ENCODE data around the gene GKAP1. TPM values are rescaled to one million over a fixed set of nuclear protein-coding genes. Genes with fewer than 3 reads are reported as not detected.

The GKAP1 gene
- total RNA-seq, 1 donor from 2014 or later: 8.4 TPM

- Histone ChIP-seq H3K27me3 (ENCODE audit: control insufficient read depth in 3 of 3, insufficient read depth in 3 of 3, low read length in 3 of 3) (no peaks in the 10 kb centered on the region), H3K4me3 (ENCODE audit: low read length in 3 of 3) (no peak overlapping the region), H3K27ac (ENCODE audit: low read depth, low read length) (no peak overlapping the region), H3K36me3 (ENCODE audit: control insufficient read depth in 3 of 3, insufficient read depth in 3 of 3, low read length in 3 of 3) (peaks cover 9 to 21% (median 19%) of the 10 kb centered on the region in 3 donors), H3K4me1 (ENCODE audit: control insufficient read depth in 3 of 3, insufficient read depth in 3 of 3, low read length in 3 of 3) (peaks cover 0 to 4% (median 0%) of the 10 kb centered on the region in 3 donors), H3K9ac (ENCODE audit: low read depth in 1 of 3, low read length in 3 of 3) (no peak overlapping the region), H3K9me3 (ENCODE audit: control insufficient read depth in 3 of 3, low read length in 3 of 3) (no peaks in the 10 kb centered on the region)
Measured at GRCh38 chr9:83800236-83801033, 17.1 kb downstream of the GKAP1 start.

- H3K36me3 ChIP-seq (ENCODE audit: control insufficient read depth in 3 of 3, insufficient read depth in 3 of 3, low read length in 3 of 3): peaks cover 9 to 23% (median 20%) of the 10 kb centered on the region in 3 donors
- H3K9ac ChIP-seq (ENCODE audit: low read depth in 1 of 3, low read length in 3 of 3): no peak overlapping the region
- H3K27me3 ChIP-seq (ENCODE audit: control insufficient read depth in 3 of 3, insufficient read depth in 3 of 3, low read length in 3 of 3): no peaks in the 10 kb centered on the region
- H3K4me1 ChIP-seq (ENCODE audit: control insufficient read depth in 3 of 3, insufficient read depth in 3 of 3, low read length in 3 of 3): no peaks in the 10 kb centered on the region
- H3K27ac ChIP-seq (ENCODE audit: low read depth, low read length): no peak overlapping the region
- H3K9me3 ChIP-seq (ENCODE audit: control insufficient read depth in 3 of 3, low read length in 3 of 3): no peaks in the 10 kb centered on the region
- H3K4me3 ChIP-seq (ENCODE audit: low read length in 3 of 3): no peak overlapping the region
Measured at GRCh38 chr9:83794051-83794450, 23.5 kb downstream of the GKAP1 start.

GRCh38 chr9:83792746-83793145, 24.8 kb downstream of the GKAP1 start:
- no peak overlapping the region for H3K9ac ChIP-seq (ENCODE audit: low read depth in 1 of 3, low read length in 3 of 3)
- no peak overlapping the region for H3K4me3 ChIP-seq (ENCODE audit: low read length in 3 of 3)
- H3K27ac ChIP-seq (ENCODE audit: low read depth, low read length): no peak overlapping the region
- H3K36me3 ChIP-seq (ENCODE audit: control insufficient read depth in 3 of 3, insufficient read depth in 3 of 3, low read length in 3 of 3): peaks cover 5 to 13% (median 11%) of the 10 kb centered on the region in 3 donors
- no peaks in the 10 kb centered on the region for H3K9me3 ChIP-seq (ENCODE audit: control insufficient read depth in 3 of 3, low read length in 3 of 3)
- H3K4me1 ChIP-seq (ENCODE audit: control insufficient read depth in 3 of 3, insufficient read depth in 3 of 3, low read length in 3 of 3): no peaks in the 10 kb centered on the region
- H3K27me3 ChIP-seq (ENCODE audit: control insufficient read depth in 3 of 3, insufficient read depth in 3 of 3, low read length in 3 of 3): no peaks in the 10 kb centered on the region

GRCh38 chr9:83778164-83778563, 39.4 kb downstream of the GKAP1 start:
- Histone ChIP-seq H3K4me3 (ENCODE audit: low read length in 3 of 3) (no peak overlapping the region), H3K9ac (ENCODE audit: low read depth in 1 of 3, low read length in 3 of 3) (no peak overlapping the region), H3K9me3 (ENCODE audit: control insufficient read depth in 3 of 3, low read length in 3 of 3) (no peaks in the 10 kb centered on the region), H3K4me1 (ENCODE audit: control insufficient read depth in 3 of 3, insufficient read depth in 3 of 3, low read length in 3 of 3) (no peaks in the 10 kb centered on the region), H3K36me3 (ENCODE audit: control insufficient read depth in 3 of 3, insufficient read depth in 3 of 3, low read length in 3 of 3) (peaks cover 0 to 9% (median 7%) of the 10 kb centered on the region in 3 donors), H3K27me3 (ENCODE audit: control insufficient read depth in 3 of 3, insufficient read depth in 3 of 3, low read length in 3 of 3) (no peaks in the 10 kb centered on the region), H3K27ac (ENCODE audit: low read depth, low read length) (no peak overlapping the region)

- Histone ChIP-seq H3K36me3 (ENCODE audit: control insufficient read depth in 3 of 3, insufficient read depth in 3 of 3, low read length in 3 of 3) (peaks cover 0 to 6% (median 2%) of the 10 kb centered on the region in 3 donors), H3K4me1 (ENCODE audit: control insufficient read depth in 3 of 3, insufficient read depth in 3 of 3, low read length in 3 of 3) (no peaks in the 10 kb centered on the region), H3K9me3 (ENCODE audit: control insufficient read depth in 3 of 3, low read length in 3 of 3) (no peaks in the 10 kb centered on the region), H3K4me3 (ENCODE audit: low read length in 3 of 3) (no peak overlapping the region), H3K27me3 (ENCODE audit: control insufficient read depth in 3 of 3, insufficient read depth in 3 of 3, low read length in 3 of 3) (no peaks in the 10 kb centered on the region), H3K9ac (ENCODE audit: low read depth in 1 of 3, low read length in 3 of 3) (no peak overlapping the region), H3K27ac (ENCODE audit: low read depth, low read length) (no peak overlapping the region)
Measured at GRCh38 chr9:83775932-83776331, 41.6 kb downstream of the GKAP1 start.

- no peaks in the 10 kb centered on the region for H3K27me3 ChIP-seq (ENCODE audit: control insufficient read depth in 3 of 3, insufficient read depth in 3 of 3, low read length in 3 of 3)
- peaks cover 0 to 2% (median 2%) of the 10 kb centered on the region in 3 donors for H3K36me3 ChIP-seq (ENCODE audit: control insufficient read depth in 3 of 3, insufficient read depth in 3 of 3, low read length in 3 of 3)
- no peaks in the 10 kb centered on the region for H3K9me3 ChIP-seq (ENCODE audit: control insufficient read depth in 3 of 3, low read length in 3 of 3)
- H3K9ac ChIP-seq (ENCODE audit: low read depth in 1 of 3, low read length in 3 of 3): no peak overlapping the region
- H3K4me1 ChIP-seq (ENCODE audit: control insufficient read depth in 3 of 3, insufficient read depth in 3 of 3, low read length in 3 of 3): no peaks in the 10 kb centered on the region
- no peak overlapping the region for H3K4me3 ChIP-seq (ENCODE audit: low read length in 3 of 3)
- H3K27ac ChIP-seq (ENCODE audit: low read depth, low read length): no peak overlapping the region
Measured at GRCh38 chr9:83772860-83773259, 44.7 kb downstream of the GKAP1 start.

- Histone ChIP-seq H3K9ac (ENCODE audit: low read depth in 1 of 3, low read length in 3 of 3) (no peak overlapping the region), H3K4me1 (ENCODE audit: control insufficient read depth in 3 of 3, insufficient read depth in 3 of 3, low read length in 3 of 3) (no peaks in the 10 kb centered on the region), H3K36me3 (ENCODE audit: control insufficient read depth in 3 of 3, insufficient read depth in 3 of 3, low read length in 3 of 3) (peaks cover 0 to 2% (median 0%) of the 10 kb centered on the region in 3 donors), H3K27me3 (ENCODE audit: control insufficient read depth in 3 of 3, insufficient read depth in 3 of 3, low read length in 3 of 3) (no peaks in the 10 kb centered on the region), H3K27ac (ENCODE audit: low read depth, low read length) (no peak overlapping the region), H3K9me3 (ENCODE audit: control insufficient read depth in 3 of 3, low read length in 3 of 3) (no peaks in the 10 kb centered on the region), H3K4me3 (ENCODE audit: low read length in 3 of 3) (no peak overlapping the region)
Measured at GRCh38 chr9:83765376-83765775, 52.2 kb downstream of the GKAP1 start.

GRCh38 chr9:83754383-83754977, 63.1 kb downstream of the GKAP1 start:
- Histone ChIP-seq H3K36me3 (ENCODE audit: control insufficient read depth in 3 of 3, insufficient read depth in 3 of 3, low read length in 3 of 3) (peaks cover 3 to 8% (median 5%) of the 10 kb centered on the region in 3 donors), H3K27me3 (ENCODE audit: control insufficient read depth in 3 of 3, insufficient read depth in 3 of 3, low read length in 3 of 3) (no peaks in the 10 kb centered on the region), H3K9me3 (ENCODE audit: control insufficient read depth in 3 of 3, low read length in 3 of 3) (no peaks in the 10 kb centered on the region), H3K4me1 (ENCODE audit: control insufficient read depth in 3 of 3, insufficient read depth in 3 of 3, low read length in 3 of 3) (no peaks in the 10 kb centered on the region), H3K9ac (ENCODE audit: low read depth in 1 of 3, low read length in 3 of 3) (no peak overlapping the region), H3K27ac (ENCODE audit: low read depth, low read length) (no peak overlapping the region), H3K4me3 (ENCODE audit: low read length in 3 of 3) (no peak overlapping the region)

GRCh38 chr9:83749706-83750105, 67.9 kb downstream of the GKAP1 start:
- Histone ChIP-seq H3K4me1 (ENCODE audit: control insufficient read depth in 3 of 3, insufficient read depth in 3 of 3, low read length in 3 of 3) (no peaks in the 10 kb centered on the region), H3K36me3 (ENCODE audit: control insufficient read depth in 3 of 3, insufficient read depth in 3 of 3, low read length in 3 of 3) (peaks cover 3 to 10% (median 5%) of the 10 kb centered on the region in 3 donors)

GRCh38 chr9:83744206-83744605, 73.4 kb downstream of the GKAP1 start:
- Histone ChIP-seq H3K36me3 (ENCODE audit: control insufficient read depth in 3 of 3, insufficient read depth in 3 of 3, low read length in 3 of 3) (peaks cover 0 to 13% (median 5%) of the 10 kb centered on the region in 3 donors), H3K9me3 (ENCODE audit: control insufficient read depth in 3 of 3, low read length in 3 of 3) (no peaks in the 10 kb centered on the region)

More at GRCh38 chr9:83749706-83750105, 67.9 kb downstream of the GKAP1 start:
- H3K9me3 ChIP-seq (ENCODE audit: control insufficient read depth in 3 of 3, low read length in 3 of 3): no peaks in the 10 kb centered on the region
- H3K27me3 ChIP-seq (ENCODE audit: control insufficient read depth in 3 of 3, insufficient read depth in 3 of 3, low read length in 3 of 3): no peaks in the 10 kb centered on the region
- H3K27ac ChIP-seq (ENCODE audit: low read depth, low read length): no peak overlapping the region
- no peak overlapping the region for H3K4me3 ChIP-seq (ENCODE audit: low read length in 3 of 3)
- H3K9ac ChIP-seq (ENCODE audit: low read depth in 1 of 3, low read length in 3 of 3): no peak overlapping the region

More at GRCh38 chr9:83744206-83744605, 73.4 kb downstream of the GKAP1 start:
- Histone ChIP-seq H3K27me3 (ENCODE audit: control insufficient read depth in 3 of 3, insufficient read depth in 3 of 3, low read length in 3 of 3) (no peaks in the 10 kb centered on the region), H3K4me1 (ENCODE audit: control insufficient read depth in 3 of 3, insufficient read depth in 3 of 3, low read length in 3 of 3) (no peaks in the 10 kb centered on the region), H3K9ac (ENCODE audit: low read depth in 1 of 3, low read length in 3 of 3) (no peak overlapping the region), H3K4me3 (ENCODE audit: low read length in 3 of 3) (no peak overlapping the region), H3K27ac (ENCODE audit: low read depth, low read length) (no peak overlapping the region)

Measured in skeletal muscle tissue (tissue), 4 donors.